Stimulated activated CD4-positive, alpha-beta T cell treated with anti-CD3 and anti-CD28 coated beads, Interleukin-15, amount 100 ng/mL, for 48 hours (primary cell): ENCODE measurements around the gene TPM3.
"Not testable (repeated sequence)": the region's sequence is repeated elsewhere in the genome, so short reads cannot be mapped to it uniquely, and the experiment has no call there.

Experiments used
- DNase-seq, 2 donors: peaks; one replicate each; pipeline ENCODE4 v3.0.0-alpha.2; 2020; ENCODE audit warnings: low read depth in 2 of 2

TPM3 gene

DNA sequence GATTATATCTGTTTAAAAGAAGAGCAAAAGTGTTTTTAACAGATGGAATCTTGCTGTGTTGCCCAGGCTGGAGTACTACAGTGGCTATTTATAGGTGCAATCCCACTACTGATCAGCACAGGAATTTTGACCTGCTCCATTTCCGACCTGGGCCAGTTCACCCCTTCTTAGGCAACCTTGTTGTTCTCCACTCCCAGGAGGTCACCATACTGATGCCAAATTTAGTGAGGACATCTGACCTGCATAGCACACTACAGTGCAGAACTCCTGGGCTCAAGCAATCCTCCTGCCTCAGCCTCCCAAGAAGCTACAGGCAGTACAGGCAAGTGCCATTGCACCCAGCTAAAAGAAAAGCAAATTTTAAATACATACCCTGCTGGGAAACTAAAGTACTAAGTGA lies 25.7 kb downstream of the TPM3 start:
- no peak for DNase-seq

DNA sequence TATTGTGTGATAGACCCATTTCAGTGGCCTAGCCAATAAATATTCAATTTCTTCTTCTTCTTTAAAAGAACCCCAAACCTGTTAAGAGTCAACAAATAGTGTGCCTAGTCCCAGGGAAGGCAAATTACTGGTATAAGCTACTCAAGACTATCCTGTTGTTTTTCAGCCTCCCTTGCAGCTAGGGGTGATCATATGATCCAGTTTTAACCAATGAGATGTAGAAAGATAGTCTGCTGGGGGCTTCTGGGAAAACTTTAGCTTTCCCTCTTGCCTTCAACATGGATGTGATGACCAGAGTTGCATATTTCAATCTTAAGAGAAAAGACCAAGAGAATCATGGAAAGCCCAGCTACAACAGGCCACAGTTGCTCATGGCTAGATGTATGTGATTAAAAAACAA lies 32.3 kb downstream of the TPM3 start:
- DNase-seq = no peak

DNA sequence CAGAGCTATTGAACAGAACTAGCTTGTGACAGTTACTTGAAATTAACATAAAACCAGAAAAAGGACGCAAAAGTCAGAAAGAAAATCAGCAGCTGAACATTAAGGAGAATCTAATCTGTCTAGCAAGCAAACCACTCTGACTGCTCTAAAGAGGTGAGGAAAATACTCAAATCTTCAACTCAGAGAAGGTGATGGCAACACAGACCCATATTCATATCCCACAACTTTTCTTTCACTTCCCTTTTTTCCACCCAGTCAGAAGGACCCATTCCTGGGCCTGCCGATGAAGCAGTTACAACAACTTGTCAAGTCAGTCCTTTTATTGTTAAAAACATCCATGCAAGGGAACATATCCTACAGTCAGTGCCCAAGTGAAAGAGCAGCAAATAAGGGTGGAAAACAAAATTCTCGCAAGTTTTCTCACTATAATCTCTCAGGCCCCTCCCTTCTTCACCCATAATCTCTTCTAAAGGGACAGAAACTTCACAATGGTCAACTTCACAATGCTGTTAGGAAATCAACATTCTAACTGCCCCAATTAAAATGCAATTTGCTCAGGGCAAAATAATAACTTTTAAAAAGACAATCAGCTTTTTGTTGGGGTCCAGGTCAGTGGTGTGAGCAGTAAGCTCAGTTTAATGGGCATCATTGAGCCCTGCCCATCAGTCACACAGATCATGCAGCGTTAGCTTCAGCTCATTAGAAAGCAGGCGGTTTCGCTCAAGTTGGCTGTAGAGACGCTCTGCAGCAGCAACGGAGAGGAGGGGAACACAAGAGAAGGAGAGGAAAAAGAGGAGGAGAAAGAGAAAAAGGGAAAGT lies 33.4 kb downstream of the TPM3 start:
- no peak for DNase-seq

DNA sequence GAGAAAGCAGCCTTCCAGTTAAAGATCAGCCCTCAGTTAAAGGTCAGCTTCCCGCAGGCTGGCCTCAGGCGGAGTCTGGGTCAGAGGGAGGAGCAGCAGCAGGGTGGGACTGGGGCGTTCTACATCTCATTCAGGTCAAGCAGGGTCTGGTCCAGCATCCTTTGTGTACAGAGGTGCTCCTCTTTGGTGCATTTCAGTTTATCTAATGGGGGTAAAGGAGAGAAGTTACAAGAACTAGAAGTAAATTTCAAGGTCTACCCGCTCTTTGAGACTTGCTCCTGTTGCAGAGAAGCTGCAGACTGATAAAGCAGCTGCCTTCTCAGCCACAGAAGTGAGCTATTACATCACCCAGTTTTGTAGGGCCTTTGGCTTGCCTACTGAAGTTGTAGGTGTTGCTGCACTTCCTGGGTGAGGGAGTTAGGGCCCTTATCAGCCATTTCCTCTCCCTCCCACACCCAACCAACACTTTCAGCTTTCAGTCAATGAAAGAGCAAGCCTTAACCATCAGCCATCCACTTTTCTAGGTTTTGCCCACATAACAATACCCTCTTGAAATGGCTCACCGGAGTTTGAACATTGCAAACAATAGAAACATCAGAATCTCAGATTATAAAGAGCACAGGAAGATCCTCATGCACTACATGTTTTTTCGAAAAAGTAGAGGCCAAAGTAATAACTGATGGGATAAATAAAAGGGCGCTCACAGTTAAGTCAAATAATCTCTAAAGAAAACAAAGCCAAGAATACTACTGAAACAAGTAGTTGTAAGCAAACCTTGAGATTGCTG lies 34.2 kb downstream of the TPM3 start:
- DNase-seq = peak; percentile 61 to 68

DNA sequence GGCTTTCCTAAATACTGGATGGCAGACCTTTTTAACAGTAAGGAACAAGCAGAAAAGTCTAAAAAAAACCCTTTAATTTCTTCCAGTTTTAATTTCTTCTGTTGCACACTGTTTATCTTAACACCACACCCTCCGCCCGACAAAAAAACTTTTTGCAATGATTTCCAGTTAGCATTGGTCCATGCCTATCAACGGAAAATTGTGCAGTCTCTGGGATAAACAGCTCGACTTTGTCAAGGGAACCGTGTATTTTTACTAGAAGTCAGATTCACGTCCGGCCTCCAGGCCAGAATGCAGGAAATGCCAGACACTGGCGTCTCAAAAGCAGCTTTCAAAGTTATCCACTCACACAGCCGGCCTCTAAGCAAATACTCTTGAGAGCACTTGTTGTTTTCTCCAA lies 36.6 kb downstream of the TPM3 start:
- DNase-seq = no peak

DNA sequence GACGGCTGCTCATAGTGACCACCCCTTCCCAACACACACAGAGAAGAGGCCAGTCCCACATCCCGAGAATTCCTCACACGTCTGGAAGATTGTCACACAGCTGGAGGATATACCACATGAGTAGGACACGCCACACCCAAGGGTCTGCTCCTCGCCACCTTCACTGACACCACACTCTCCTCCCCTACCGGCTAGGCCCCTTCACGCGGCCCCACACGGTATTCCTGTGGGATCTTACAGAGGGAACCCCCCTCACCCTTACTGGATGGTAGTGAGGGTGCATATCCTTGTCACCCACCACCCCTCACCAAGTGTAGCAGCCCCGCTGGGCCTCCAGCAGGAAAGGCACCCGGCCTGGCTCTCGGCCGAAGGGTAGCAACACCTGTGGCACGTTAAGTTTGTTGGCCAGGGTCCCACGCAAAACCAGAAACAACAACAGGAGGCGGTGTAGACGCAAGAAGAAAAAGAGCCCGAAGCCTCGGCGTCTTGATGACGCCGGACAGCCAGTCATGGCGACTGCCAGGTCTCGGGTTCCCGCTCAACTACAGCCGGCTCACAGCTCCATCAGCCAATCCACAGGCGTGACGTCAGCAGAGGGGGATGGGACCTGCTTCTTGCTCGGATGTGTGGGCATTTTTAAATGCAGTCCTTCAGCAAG lies 37.2 kb downstream of the TPM3 start, which contains the start of gene NUP210L:
TSS of gene NUP210L (minus strand) at position 540 of the 658 bp plus-strand sequence.
- no peak for DNase-seq

DNA sequence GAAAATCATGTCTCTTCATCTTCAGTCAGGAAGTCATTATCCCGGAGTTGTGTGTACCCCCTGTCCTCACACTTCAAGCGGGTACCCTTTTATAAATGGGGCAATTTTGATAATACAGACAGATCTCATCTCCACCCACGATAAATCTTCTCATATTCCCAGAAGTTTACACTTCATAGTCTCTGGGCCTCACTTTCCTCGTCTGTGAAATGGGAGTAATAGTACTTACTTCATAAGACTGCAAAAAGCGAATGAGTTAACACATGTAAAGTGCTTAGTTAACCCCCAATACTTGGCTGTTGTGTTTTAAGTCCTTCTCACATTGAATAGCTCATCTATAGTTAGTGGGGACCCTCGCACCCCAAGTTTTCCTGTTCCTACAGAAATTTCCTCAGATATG lies 37.8 kb downstream of the TPM3 start:
- DNase-seq = no peak

DNA sequence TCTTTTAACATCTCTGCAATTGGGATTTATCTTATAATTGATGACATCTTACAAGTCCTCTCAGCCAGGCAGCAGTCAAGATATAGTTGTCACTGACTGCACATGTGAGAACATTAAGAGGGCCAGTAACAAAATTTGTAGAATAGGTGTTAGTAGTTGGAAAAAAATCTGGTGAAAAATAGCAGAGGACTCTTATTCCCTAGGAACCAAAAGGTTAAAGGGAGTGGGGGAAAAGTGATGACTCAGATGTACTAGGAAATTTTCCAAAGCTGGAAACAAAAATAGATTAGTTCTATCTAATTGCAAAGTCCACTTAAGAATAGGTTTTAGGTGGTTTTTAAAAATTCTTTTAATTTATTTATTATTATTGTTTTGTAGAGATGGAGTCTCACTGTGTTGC lies 40.6 kb downstream of the TPM3 start:
- DNase-seq = no peak

DNA sequence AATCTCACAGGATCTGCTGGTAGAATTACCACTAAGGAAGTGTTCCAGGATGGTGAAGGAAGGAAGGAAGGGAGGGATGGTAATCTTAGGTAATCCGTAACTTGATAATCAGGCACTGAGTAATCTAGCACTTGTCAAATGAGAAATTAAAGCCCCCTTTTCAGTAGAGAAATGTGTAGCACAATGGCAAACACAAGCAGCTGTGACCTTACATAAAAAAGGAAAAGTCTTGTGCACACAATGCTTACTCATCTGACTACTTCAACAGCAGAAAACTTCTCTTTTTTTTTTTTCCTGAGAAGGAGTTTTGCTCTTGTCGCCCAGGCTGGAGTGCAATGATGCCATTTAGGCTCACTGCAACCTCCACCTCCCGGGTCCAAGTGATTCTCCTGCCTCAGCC lies 43.1 kb downstream of the TPM3 start:
- no peak for DNase-seq

DNA sequence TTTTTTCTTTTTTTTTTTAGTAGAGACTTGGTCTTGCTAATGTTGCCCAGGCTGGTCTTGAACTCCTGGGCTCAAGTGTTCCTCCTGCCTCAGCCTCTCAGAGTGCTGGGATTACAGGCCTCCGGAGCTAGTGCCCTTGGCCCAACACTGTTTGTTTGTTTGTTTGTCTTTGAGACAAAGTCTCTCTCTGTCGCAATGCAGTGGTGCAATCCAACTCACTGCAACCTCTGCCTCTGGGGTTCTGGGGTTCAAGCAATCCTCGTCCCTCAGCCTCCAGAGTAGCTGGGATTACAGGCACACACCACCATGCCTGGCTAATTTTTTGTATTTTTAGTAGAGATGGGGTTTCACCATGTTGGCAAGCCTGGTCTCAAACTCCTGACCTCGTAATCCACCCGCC lies 44.4 kb downstream of the TPM3 start:
- DNase-seq = not testable (repeated sequence)

DNA sequence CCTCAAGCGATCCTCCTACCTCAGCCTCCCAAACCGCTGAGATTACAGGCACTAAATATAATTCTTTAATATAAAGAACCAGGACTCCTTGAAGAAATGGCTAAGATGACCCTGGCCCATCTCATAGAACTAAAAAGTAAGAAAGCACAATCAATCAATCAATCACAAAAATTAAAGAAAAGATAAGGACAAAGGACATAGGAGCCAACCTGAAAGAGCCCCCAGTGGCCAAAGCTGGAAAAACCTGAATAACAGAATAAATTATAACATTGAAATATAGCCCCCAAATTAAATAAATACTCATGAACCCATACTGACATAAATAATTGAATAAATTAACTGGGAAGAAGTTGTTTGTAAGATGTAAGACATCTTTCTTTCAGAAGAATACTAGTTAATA lies 45.9 kb downstream of the TPM3 start:
- no peak for DNase-seq

DNA sequence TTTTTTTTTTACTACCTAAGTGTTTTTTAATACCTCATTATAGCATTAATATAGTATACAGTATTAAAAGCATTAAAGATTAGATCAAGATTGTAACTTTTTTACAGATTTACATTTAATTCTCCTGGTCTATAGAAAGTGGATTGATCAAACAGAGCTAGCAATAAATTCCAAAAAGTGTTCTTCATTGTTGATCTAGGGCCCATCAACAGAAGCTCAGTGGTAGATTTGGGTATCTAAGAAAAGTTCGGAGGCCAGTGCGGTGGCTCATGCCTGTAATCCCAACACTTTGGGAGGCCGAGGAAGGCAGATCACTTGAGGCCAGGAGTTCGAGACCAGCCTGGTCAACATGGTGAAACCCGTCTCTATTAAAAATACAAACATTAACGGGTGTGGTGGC lies 49.5 kb downstream of the TPM3 start:
- no peak for DNase-seq

DNA sequence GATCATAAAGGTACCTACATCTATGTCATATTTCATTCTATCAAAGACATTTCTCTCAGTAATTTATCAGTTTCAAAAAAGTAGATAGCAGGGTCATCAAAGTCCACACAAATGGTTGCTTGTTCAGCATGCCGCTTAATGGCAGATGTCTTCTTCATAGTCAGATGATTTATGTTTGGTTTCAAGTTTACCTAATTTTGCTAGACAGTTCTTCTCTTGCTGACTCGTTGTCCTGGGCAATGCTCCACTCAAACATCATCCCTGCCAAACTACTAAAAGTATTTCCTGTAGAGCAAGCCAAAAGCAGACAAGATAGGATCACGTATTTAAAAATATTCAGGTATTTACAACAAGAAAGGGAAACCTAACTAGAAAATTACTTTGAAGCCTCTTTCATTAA lies 50.7 kb downstream of the TPM3 start:
- no peak for DNase-seq

DNA sequence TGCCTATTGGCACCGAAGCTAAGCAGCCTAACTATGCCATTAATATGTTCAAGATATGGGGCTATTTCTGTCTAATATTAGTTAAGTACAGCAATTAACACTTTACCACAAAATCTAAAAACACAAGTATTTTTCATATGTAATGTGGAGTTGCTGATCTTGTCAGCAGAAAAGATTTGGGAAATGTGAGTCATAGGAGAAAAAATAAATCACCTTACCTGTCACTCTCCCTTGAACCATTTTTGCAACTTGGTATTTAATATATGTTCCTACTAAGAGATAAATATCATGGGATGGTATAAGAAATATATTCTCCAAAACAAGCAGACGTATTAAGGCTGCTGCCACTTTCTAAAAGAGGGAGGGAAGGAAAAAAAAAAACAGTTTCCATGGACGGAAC lies 54.0 kb downstream of the TPM3 start:
- no peak for DNase-seq

DNA sequence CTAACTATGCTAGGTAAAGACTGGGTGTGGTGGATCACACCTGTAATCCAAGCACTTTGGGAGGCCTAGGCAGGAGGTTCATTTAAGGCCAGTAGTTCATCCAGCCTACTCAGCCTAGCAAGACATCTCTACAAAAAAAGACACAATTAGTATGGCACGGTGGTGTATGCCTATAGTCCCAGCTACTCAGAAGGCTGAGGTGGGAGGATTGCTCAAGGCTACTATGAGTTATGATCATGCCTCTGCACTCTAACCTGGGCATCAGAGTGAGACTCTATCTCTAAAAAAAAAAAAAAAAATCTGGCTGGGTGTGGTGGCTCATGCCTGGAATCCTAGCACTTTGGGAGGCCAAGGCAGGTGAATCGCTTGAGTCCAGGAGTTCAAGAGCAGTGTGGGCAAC lies 58.6 kb downstream of the TPM3 start:
- no peak for DNase-seq

DNA sequence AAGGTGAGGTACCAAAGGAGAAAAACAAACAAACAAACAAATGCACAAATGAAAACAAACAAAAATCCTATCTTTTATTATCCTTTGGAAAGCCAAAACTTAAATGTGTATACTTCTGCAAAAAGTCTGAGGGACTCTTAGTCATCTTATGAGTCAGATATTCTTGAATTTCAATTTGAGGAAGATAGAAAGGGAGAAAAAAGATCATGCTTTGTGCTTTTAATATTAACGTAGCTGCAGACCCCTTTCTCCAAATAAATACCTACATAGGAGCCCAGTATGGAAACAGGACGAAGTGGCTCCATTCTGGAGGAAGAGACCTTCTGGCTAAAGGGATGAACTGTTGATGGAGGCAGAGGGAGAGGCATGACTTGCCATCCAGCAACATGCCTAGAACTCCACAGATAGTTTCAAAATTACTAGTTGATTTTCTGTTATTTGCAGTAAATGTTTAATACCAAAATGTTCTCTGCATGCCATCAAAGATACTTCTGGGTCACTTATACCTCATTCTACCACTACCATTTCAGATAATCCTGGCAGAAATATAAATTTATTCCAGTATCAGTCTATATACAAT lies 62.4 kb downstream of the TPM3 start:
- DNase-seq = no peak

DNA sequence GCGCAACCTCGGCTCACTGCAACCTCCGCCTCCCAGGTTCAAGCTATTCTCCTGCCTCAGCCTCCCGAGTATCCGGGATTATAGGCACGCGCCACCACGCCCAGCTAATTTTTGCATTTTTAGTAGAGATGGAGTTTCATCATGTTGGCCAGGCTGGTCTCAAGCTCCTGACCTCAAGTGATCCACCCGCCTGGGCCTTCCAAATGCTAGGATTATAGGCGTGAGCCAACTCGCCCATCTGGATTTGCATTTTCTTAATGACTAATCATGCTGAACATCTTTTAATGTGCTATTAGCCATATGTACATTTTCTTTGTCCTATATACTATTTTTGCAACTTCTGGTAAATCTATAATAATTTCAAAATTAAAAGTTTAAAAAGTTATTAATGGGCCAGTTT lies 68.7 kb downstream of the TPM3 start:
- DNase-seq = not testable (repeated sequence)

DNA sequence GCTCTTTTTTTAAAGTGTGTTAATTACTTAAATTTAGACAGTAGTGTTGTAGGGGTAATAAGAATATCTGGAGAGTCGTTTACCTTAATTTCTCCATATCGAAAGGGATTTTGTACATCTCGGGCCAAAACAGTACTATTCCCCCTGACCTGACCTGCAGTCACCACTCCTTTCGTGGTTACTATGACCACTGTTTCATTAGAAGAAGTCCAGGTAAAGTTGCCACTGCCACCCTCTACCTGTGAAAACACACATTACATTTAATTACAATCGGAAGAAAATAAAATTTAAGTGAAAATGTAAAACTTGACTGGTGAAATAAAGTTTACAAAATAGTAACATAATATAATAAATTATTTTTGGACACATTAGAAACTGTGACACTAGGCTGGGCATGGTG lies 74.3 kb downstream of the TPM3 start:
- DNase-seq = no peak

DNA sequence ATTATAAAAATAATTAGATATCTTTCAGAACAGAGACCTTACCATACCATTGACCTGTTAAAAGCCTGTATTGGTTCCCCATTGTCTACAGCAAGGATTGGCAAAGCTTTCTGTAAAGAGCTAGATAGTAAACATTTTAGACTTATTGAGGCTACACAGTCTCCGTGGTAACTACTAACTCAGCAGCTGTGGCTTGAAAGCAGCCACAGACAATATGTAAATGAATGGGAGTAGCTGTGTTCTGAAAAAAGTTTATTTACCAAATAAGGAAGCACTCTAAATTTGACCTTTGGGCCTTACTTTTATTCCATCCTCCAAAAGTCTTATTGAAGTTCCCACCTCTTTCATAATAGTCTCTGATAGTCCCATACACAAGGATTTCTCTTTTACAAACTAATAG lies 76.7 kb downstream of the TPM3 start:
- no peak for DNase-seq
